Glutamatergic neuron (in vitro differentiated cells): ENCODE results near the gene PTPN5. TPM values are rescaled to one million over a fixed set of nuclear protein-coding genes. Genes with fewer than 3 reads are reported as not detected.

Source experiments
- DNase-seq: peaks from one replicate; pipeline ENCODE4 v3.0.0; 2022
- H3K27ac Mint-ChIP-seq: one replicate; pipeline ENCODE4 v1.8.0; 2020; ENCODE audit warnings: mild to moderate bottlenecking, mixed read lengths, inconsistent platforms; ENCODE audit not compliant: unreplicated experiment
- H3K27me3 Mint-ChIP-seq: one replicate; pipeline ENCODE4 v1.8.0; 2020; ENCODE audit warnings: mild to moderate bottlenecking, moderate library complexity, mixed read lengths, inconsistent platforms; ENCODE audit not compliant: unreplicated experiment
- H3K36me3 Mint-ChIP-seq: one replicate; pipeline ENCODE4 v1.8.0; 2020; ENCODE audit warnings: mild to moderate bottlenecking, mixed read lengths, inconsistent platforms; ENCODE audit not compliant: unreplicated experiment
- H3K4me1 Mint-ChIP-seq: one replicate; pipeline ENCODE4 v1.8.0; 2020; ENCODE audit warnings: mild to moderate bottlenecking, low read depth, mixed read lengths, inconsistent platforms; ENCODE audit not compliant: unreplicated experiment
- H3K4me3 Mint-ChIP-seq: one replicate; pipeline ENCODE4 v1.8.0; 2020; ENCODE audit warnings: mild to moderate bottlenecking, mixed read lengths, inconsistent platforms; ENCODE audit not compliant: unreplicated experiment
- H3K9me3 Mint-ChIP-seq: one replicate; pipeline ENCODE4 v1.8.0; 2020; ENCODE audit warnings: mild to moderate bottlenecking, moderate library complexity, mixed read lengths, inconsistent platforms; ENCODE audit not compliant: unreplicated experiment
- total RNA-seq: library from RNA; stranded (reverse); fragmentation: NEBNext Ultra II Directional; extraction: Animal tissue kit (Norgen Biotek cat#: 25700); gene quantifications from one replicate; pipeline ENCODE4 v1.2.1, GENCODE V29; 2021; ENCODE audit not compliant: unreplicated experiment
- TF ChIP-seq, protein P1 (sequence below): fragments of 200-600 bp; sonication (generic); IDR thresholded peaks from one replicate; pipeline ENCODE4 v1.5.0; 2021; ENCODE audit not compliant: partially characterized antibody, unreplicated experiment

PTPN5 gene
- total RNA-seq, 1 donor from 2014 or later = 25.8 TPM

DNA sequence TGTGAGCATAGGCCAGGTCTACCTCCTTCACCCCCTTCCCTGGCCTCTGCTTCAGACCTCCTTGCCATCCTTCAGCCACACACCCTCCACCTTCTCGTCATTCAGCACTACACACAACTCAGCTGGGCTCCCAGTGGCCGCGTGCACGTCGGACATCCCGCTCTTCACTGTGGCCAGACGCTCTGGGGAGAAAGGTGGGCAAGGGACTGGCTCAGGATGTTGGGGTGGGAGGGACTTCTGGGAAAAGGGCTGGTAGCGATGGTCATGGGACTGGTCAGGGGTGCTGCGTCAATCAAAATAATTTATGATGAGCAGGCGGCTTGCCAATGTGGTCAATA, 77.2 kb downstream of the PTPN5 start:
- Mint-ChIP-seq H3K4me3 (no peak overlapping the region), H3K27me3 (peaks cover 11% of the 10 kb centered on the region), H3K27ac (no peak overlapping the region), H3K4me1 (no peaks in the 10 kb centered on the region), H3K36me3 (no peaks in the 10 kb centered on the region), H3K9me3 (peaks cover 1% of the 10 kb centered on the region)
- DNase-seq = no peak
- TF ChIP-seq, protein P1, sequence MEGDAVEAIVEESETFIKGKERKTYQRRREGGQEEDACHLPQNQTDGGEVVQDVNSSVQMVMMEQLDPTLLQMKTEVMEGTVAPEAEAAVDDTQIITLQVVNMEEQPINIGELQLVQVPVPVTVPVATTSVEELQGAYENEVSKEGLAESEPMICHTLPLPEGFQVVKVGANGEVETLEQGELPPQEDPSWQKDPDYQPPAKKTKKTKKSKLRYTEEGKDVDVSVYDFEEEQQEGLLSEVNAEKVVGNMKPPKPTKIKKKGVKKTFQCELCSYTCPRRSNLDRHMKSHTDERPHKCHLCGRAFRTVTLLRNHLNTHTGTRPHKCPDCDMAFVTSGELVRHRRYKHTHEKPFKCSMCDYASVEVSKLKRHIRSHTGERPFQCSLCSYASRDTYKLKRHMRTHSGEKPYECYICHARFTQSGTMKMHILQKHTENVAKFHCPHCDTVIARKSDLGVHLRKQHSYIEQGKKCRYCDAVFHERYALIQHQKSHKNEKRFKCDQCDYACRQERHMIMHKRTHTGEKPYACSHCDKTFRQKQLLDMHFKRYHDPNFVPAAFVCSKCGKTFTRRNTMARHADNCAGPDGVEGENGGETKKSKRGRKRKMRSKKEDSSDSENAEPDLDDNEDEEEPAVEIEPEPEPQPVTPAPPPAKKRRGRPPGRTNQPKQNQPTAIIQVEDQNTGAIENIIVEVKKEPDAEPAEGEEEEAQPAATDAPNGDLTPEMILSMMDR = no peak

DNA sequence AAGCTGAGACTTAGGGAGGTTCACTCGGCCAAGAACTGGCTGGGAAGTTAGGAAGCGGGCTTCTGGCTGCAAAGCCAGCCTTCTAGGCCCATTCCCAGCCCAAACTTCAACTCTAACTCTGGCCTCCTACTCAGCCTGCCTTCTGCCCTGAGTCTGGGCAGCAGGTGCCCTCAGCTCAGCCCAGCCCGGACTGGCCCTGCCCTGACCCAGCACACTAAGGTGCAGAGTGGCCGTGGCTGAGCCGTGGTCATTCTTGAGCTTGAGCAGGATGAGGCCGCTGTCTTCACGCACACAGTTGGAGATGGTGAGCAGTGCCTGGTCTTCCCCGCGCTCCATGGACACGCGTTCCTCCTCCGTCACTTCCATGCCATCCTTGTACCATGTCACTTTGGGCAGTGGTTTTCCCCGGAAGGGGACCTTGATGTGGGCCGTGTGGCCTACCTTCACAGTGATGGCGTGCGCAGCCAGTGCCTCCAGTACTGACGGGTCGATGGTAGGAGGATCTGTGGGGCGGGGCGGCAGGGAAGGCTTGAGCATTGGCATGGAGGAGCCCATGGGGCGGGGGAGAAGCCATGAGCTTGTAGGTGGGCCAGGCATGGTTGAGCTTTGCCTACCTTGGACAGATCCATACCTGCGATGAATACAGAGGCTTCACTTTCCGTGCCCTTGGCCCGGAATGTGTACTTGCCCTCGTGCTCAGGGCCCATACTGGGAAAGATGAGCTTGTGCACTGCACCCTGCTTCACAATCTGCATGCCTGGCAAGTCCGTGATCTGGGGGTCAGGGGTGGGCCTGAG, 77.8 kb downstream of the PTPN5 start:
- TF ChIP-seq, protein P1 = no peak
- H3K4me3 Mint-ChIP-seq = no peak overlapping the region
- DNase-seq = no peak
- H3K4me1 Mint-ChIP-seq = no peaks in the 10 kb centered on the region
- peaks cover 11% of the 10 kb centered on the region for H3K27me3 Mint-ChIP-seq
- no peak overlapping the region for H3K27ac Mint-ChIP-seq
- peaks cover 1% of the 10 kb centered on the region for H3K9me3 Mint-ChIP-seq
- H3K36me3 Mint-ChIP-seq = no peaks in the 10 kb centered on the region

DNA sequence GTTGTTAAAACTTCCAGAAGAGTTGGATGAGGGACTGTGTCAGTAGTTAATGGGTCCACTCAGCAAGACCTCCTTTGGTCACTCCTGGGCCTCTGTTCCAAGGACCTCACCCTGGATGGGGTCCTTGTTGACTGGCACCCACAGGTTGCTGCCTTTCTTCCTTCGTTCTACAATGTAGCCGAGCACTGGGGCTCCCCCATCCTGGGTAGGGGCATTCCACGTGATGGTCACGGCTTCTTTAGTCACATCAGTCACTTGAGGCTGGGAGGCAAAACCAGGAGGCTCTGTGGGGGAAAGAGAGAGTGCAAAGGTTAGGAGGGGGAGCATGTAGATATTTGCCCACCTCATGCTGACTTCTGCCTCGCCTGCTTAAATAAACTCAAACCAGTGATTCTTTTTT, 81.1 kb downstream of the PTPN5 start:
- no peak overlapping the region for H3K4me3 Mint-ChIP-seq
- H3K27ac Mint-ChIP-seq = no peak overlapping the region
- H3K27me3 Mint-ChIP-seq = peaks cover 11% of the 10 kb centered on the region
- TF ChIP-seq, protein P1 = no peak
- peaks cover 1% of the 10 kb centered on the region for H3K9me3 Mint-ChIP-seq
- peaks cover 3% of the 10 kb centered on the region for H3K4me1 Mint-ChIP-seq
- DNase-seq = no peak
- H3K36me3 Mint-ChIP-seq = no peaks in the 10 kb centered on the region

DNA sequence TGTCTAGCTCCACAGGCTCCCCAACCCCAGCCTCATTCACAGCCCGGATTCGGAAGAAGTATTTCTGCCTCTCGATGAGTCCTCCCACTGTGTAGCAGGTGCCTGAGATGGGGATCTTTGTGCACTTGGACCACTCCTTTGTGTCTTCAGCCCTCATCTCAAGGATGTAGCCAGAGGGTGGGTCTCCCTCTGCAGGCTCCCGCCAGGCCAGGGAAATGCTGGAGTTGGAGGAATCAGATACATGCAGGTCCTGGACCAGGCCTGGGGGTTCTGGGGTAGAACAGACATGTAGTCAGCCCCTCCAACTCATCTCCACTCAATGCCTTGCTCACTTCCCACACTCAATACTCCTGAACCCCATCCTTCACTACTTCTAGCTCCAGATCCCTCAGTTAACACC, 82.2 kb downstream of the PTPN5 start:
- Mint-ChIP-seq H3K36me3 (no peaks in the 10 kb centered on the region), H3K4me3 (no peak overlapping the region), H3K27me3 (peaks cover 6% of the 10 kb centered on the region), H3K27ac (no peak overlapping the region), H3K9me3 (no peaks in the 10 kb centered on the region), H3K4me1 (peaks cover 3% of the 10 kb centered on the region)
- DNase-seq = no peak
- TF ChIP-seq, protein P1 = no peak

DNA sequence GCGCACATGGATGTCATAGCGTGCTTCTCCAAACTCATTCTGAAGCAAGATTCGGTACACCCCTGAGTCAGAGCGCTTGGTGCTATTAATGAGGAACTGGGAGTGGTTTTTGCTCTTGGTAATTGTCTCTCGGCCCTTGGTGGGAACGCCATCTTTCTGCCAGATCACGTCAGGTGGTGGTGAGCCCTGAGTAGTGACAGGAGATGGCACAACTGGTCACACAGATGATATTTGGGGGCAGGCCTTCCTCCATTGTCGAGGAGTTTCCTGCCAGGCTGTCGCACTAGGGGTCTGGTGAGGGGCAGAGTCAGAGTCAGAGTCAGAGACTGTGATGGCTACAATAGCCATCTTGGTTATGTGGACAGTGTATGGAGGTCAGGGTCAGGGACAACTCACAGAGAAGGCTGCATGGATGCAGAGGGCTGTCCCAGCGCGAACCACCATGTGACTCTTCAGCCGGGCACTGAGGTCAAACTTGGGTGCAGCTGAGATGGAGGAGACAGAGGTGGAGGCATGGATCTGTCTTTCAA, 83.7 kb downstream of the PTPN5 start:
- TF ChIP-seq, protein P1 = no peak
- DNase-seq = no peak
- H3K27ac Mint-ChIP-seq = no peak overlapping the region
- no peaks in the 10 kb centered on the region for H3K36me3 Mint-ChIP-seq
- peaks cover 8% of the 10 kb centered on the region for H3K27me3 Mint-ChIP-seq
- no peaks in the 10 kb centered on the region for H3K9me3 Mint-ChIP-seq
- peaks cover 3% of the 10 kb centered on the region for H3K4me1 Mint-ChIP-seq
- H3K4me3 Mint-ChIP-seq = peak overlapping the region; percentile 40
